SIG-M5 treated with dmso at 0.1 percent for 504 hours (cell line): ENCODE measurements around the gene PBLD.
"Not testable (repeated sequence)": the region's sequence is repeated elsewhere in the genome, so short reads cannot be mapped to it uniquely, and the experiment has no call there.

ENCODE experiments used
- DNase-seq: peaks from one replicate; lab custom pipeline; 2025; ENCODE audit not compliant: unreplicated experiment; lab: John Stamatoyannopoulos, UW

The PBLD gene

DNA sequence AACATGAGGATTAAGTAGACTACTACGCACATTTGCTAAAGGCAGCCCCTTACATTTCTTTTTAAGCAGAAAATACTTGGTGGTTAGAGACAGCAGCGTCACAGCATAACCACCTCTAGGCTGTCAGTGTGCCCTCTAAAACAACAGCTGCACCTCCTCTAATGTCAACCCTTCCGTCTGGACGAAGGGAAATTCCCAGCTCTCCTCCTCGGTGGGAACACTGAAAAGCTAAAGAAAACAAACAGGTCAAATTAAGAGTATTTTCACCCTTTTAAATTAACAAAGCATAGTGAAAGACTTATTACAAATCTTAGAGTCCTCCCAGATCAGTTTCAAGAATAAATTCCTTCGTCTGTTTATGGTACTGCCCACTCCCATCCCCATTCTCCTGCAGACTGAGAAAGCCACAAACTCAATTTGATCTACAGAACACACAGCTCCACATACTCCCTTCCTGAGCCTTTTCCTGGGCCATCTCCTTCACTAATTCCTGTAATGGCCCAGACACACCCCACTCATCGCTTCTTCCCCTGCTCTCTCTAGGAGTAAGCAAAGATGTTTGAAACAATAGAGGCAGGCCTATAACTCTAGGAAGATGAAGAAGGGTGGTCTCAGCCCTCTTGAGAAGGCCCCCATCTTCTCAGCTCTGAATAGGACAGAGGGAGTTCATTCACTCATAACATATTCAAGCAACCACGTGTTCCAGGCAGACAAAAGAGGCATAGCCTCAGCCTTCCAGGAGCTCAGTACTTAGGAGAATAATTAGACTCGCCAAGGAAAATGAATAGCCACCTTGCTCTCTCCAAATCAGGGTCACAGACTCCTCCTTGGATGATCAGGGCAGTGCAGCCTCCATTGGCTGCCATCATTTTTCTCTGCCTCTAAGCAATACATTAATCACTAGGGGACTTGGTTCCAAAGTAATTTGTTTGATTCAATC, 48.4 kb downstream of the PBLD start:
- no peak for DNase-seq

DNA sequence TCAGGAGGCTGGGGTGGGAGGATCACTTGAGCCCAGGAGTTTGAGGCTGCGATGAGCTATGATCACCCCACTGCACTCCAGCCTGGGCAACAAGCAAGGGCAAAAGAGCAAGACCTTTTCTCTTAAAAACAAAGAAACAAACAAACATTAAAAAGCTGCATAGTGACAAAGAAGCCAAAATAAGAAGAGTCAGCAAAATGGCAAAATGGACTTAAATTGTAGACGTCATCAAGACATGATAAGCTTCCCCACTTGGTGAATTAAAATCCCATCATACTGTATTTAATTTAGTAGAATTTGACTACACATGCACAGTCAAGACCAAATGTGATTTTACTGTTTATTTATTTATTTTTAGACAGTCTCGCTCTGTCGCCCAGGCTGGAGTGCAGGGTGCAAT, 52.0 kb downstream of the PBLD start:
- DNase-seq, result no peak

GRCh38 chr10:68278906-68279753, 53.6 kb downstream of the PBLD start:
- not testable (repeated sequence) for DNase-seq

- DNase-seq, result not testable (repeated sequence)
Measured at GRCh38 chr10:68277814-68278213, 54.9 kb downstream of the PBLD start.

GRCh38 chr10:68276224-68276623, 56.5 kb downstream of the PBLD start:
- no peak for DNase-seq

DNA sequence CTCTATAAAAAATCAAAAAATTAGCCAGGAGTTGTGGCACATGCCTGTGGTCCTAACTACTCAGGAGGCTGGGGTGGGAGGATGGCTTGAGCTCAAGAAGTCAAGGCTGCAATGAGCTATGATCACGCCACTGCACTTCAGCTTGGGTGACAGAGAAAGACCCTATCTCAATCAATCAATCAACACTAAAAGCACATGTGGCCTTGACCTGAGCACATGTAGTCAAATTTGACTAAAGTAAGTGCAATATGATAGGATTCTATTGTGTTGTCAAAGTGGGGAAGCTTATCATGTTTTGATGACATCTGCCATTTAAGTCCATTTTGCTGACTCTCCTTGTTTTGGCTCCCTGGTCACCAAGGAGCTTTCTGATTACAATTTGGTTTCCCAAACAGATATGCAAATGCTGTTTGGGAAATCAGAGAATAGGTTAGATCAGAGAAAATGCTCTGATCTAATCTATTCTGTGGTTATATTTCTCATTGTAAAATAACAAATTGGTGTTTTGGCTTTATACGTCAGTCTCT, 57.1 kb downstream of the PBLD start:
- DNase-seq, result no peak

DNA sequence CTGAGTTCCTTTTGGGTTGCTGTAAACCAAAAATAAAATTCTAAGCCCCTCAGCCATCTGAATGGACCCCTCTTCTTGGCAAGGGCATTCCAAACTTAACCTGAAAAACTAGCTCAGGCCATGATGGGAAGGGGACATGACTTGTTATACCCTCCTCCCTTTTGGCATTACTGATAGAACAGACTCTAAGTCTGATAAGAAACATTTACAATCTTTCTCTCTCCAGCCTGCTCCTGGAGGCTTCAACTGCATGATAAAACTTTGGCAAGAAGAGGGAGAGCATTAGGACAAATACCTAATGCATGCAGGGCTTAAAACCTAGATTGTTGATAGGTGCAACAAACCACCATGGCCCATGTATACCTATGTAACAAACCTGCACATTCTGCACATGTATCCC, 59.9 kb downstream of the PBLD start:
- no peak for DNase-seq

GRCh38 chr10:68271196-68271882, 61.4 kb downstream of the PBLD start:
- DNase-seq, result no peak

GRCh38 chr10:68269562-68270290, 63.0 kb downstream of the PBLD start:
- DNase-seq, result no peak

DNA sequence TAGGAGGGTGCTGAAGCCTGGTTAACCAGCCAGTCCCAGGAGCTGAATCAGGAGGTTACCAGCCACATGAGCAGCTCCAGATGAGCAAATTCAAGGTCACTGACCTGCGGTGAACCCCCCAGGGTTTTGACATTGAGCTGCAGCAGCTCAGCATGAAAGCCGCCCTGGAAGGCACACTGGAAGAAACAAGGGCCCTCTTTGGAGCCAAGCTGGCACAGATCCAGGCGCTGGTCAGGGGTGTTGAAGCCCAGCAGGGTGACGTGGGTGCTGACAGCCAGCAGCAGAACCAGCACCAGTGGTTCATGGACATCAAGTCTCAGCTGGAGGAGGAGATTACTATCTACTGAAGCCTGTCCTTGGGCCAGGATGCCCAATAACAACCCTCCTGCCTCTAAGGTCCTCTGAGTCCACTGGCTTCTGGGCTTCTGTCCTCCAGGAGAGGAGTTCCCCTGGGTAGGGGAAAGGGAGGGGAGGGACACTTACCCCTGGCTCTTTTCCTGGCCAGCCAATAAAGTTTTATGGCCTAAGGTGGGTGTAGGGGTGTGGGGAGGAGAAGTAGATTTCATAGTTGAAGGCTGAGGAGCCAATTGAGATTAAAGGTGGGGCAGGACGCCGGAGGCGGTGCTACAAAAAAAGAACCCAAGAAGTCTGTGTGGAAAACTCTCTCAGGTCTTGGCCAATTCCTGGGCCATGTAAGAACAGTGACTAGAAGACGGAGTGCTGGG, 71.4 kb downstream of the PBLD start:
- DNase-seq, result no peak

- no peak for DNase-seq
Measured at GRCh38 chr10:68253346-68253745, 79.4 kb downstream of the PBLD start.

GRCh38 chr10:68251625-68252495, 80.9 kb downstream of the PBLD start:
- no peak for DNase-seq

- no peak for DNase-seq
Measured at GRCh38 chr10:68251151-68251550, 81.6 kb downstream of the PBLD start.

- DNase-seq, result no peak
Measured at GRCh38 chr10:68249297-68249696, 83.4 kb downstream of the PBLD start.

GRCh38 chr10:68247931-68248330, 84.8 kb downstream of the PBLD start:
- no peak for DNase-seq

DNA sequence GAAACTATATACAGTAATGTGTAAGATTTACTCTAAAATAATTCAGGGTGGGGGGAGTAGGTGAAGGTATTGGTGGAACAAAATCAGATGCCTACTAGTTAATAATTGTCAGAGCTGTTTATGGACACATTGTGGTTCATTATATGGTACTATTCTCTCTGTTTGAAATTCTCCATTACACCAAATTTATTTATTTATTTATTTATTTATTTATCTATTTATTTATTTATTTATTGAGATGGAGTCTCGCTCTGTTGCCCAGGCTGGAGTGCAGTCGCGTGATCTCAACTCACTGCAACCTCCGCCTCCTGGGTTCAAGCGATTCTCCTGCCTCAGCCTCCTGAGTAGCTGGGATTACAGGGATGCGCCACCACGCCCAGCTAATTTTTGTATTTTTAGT, 86.3 kb downstream of the PBLD start:
- not testable (repeated sequence) for DNase-seq

- no peak for DNase-seq
Measured at GRCh38 chr10:68242051-68242450, 90.7 kb downstream of the PBLD start.

- no peak for DNase-seq
Measured at GRCh38 chr10:68239596-68240150, 93.1 kb downstream of the PBLD start.

- no peak for DNase-seq
Measured at GRCh38 chr10:68239069-68239468, 93.7 kb downstream of the PBLD start.
